Trophoblast cell (in vitro differentiated cells and primary cell): Measurements from ENCODE around the gene DNAI1.

Experiments
- DNase-seq, 2 donors: peaks; one replicate each; pipeline ENCODE4 v3.0.0-alpha.2; 2016
- H2AFZ ChIP-seq: 2 replicates; pipeline ENCODE4 v1.6.1; 2013; ENCODE audit warnings: low read length, moderate library complexity, mild to moderate bottlenecking; ENCODE audit not compliant: insufficient read depth, poor library complexity
- H2AK5ac ChIP-seq: 2 replicates; pipeline ENCODE4 v1.6.1; 2013; ENCODE audit warnings: mild to moderate bottlenecking, low read length
- H2BK120ac ChIP-seq: 2 replicates; pipeline ENCODE4 v1.6.1; 2013; ENCODE audit warnings: low read length, mild to moderate bottlenecking, moderate library complexity; ENCODE audit not compliant: insufficient read depth, poor library complexity
- H2BK12ac ChIP-seq: 2 replicates; pipeline ENCODE4 v1.6.1; 2013; ENCODE audit warnings: mild to moderate bottlenecking, low read length, moderate library complexity
- H2BK5ac ChIP-seq: 2 replicates; pipeline ENCODE4 v1.6.1; 2013; ENCODE audit warnings: low read length, low read depth, moderate library complexity, mild to moderate bottlenecking; ENCODE audit not compliant: poor library complexity
- H3K14ac ChIP-seq: 2 replicates; pipeline ENCODE4 v1.6.1; 2013; ENCODE audit warnings: mild to moderate bottlenecking, low read length
- H3K18ac ChIP-seq: 2 replicates; pipeline ENCODE4 v1.6.1; 2013; ENCODE audit warnings: mild to moderate bottlenecking, low read length
- H3K23ac ChIP-seq: 2 replicates; pipeline ENCODE4 v1.6.1; 2013; ENCODE audit warnings: low read length
- H3K27ac ChIP-seq: 2 replicates; pipeline ENCODE4 v1.5.1; 2013; ENCODE audit warnings: low read depth, mild to moderate bottlenecking, inconsistent platforms, low read length, moderate library complexity
- H3K27me3 ChIP-seq: 2 replicates; pipeline ENCODE4 v1.6.1; 2013; ENCODE audit warnings: inconsistent platforms, mild to moderate bottlenecking, low read length, moderate library complexity; ENCODE audit not compliant: insufficient read depth
- H3K36me3 ChIP-seq, 2 experiments: 1 replicate in 1 of 2; 2 replicates in 1 of 2; pipeline ENCODE4 v1.6.1; 2013; ENCODE audit warnings: low read length in 2 of 2, mild to moderate bottlenecking in 2 of 2, moderate library complexity in 1 of 2; ENCODE audit not compliant: insufficient read depth in 2 of 2, control insufficient read depth in 1 of 2
- H3K4ac ChIP-seq: 2 replicates; pipeline ENCODE4 v1.6.1; 2013; ENCODE audit warnings: low read depth, mild to moderate bottlenecking, low read length, moderate library complexity
- H3K4me1 ChIP-seq, 2 experiments: 1 replicate in 1 of 2; 2 replicates in 1 of 2; pipeline ENCODE4 v1.6.1; 2013; ENCODE audit warnings: low read length in 2 of 2, mild to moderate bottlenecking in 2 of 2, moderate library complexity in 1 of 2; ENCODE audit not compliant: insufficient read depth in 2 of 2, control insufficient read depth in 1 of 2
- H3K4me2 ChIP-seq: 2 replicates; pipeline ENCODE4 v1.6.1; 2013; ENCODE audit warnings: inconsistent platforms, mild to moderate bottlenecking, low read length, moderate library complexity
- H3K4me3 ChIP-seq: 2 replicates; pipeline ENCODE4 v1.5.1; 2013; ENCODE audit warnings: mild to moderate bottlenecking, low read depth, low read length, inconsistent platforms
- H3K79me1 ChIP-seq: one replicate; pipeline ENCODE4 v1.6.1; 2013; ENCODE audit warnings: low read length
- H3K79me2 ChIP-seq: 2 replicates; pipeline ENCODE4 v1.6.1; 2013; ENCODE audit warnings: low read length, mild to moderate bottlenecking; ENCODE audit not compliant: control insufficient read depth, insufficient read depth, poor library complexity
- H3K9ac ChIP-seq: 2 replicates; pipeline ENCODE4 v1.6.1; 2013; ENCODE audit warnings: mild to moderate bottlenecking, low read length
- H3K9me3 ChIP-seq: 2 replicates; pipeline ENCODE4 v1.6.1; 2013; ENCODE audit warnings: low read depth, mild to moderate bottlenecking, control low read depth, inconsistent platforms, low read length; ENCODE audit not compliant: insufficient read depth
- H4K12ac ChIP-seq: 2 replicates; pipeline ENCODE4 v1.6.1; 2013; ENCODE audit warnings: low read depth, mild to moderate bottlenecking, low read length, moderate library complexity
- H4K8ac ChIP-seq: 2 replicates; pipeline ENCODE4 v1.6.1; 2013; ENCODE audit warnings: low read depth, mild to moderate bottlenecking, low read length, moderate library complexity
- H4K91ac ChIP-seq: one replicate; pipeline ENCODE4 v1.6.1; 2013; ENCODE audit warnings: low read depth, mild to moderate bottlenecking, low read length, moderate library complexity
- WGBS: extraction: QIAGEN DNeasy Blood & Tissue Kit; methylation state at CpG from one replicate; pipeline ENCODE4 v1.1.7; 2013; ENCODE audit warnings: missing lambda C conversion rate; ENCODE audit not compliant: insufficient read length, insufficient coverage; ENCODE audit errors: extremely low coverage; 5-methylcytosine and 5-hydroxymethylcytosine counted together

DNAI1 gene

GRCh38 chr9:34465468-34465867 lies 6.9 kb downstream of the DNAI1 start:
- no peak overlapping the region for H4K12ac ChIP-seq
- no peaks in the 10 kb centered on the region for H3K36me3 ChIP-seq
- no peaks in the 10 kb centered on the region for H3K27me3 ChIP-seq
- H3K9ac ChIP-seq: no peak overlapping the region
- no peak overlapping the region for H3K27ac ChIP-seq
- H2BK12ac ChIP-seq: no peak overlapping the region
- H4K91ac ChIP-seq: no peak overlapping the region
- H2AFZ ChIP-seq: no peak overlapping the region
- H3K4me2 ChIP-seq: no peak overlapping the region
- no peak overlapping the region for H2BK5ac ChIP-seq
- H3K18ac ChIP-seq: no peak overlapping the region
- H3K23ac ChIP-seq: no peak overlapping the region
- no peaks in the 10 kb centered on the region for H3K9me3 ChIP-seq
- no peak overlapping the region for H3K4me3 ChIP-seq
- DNase-seq: no peak
- no peak overlapping the region for H3K14ac ChIP-seq
- H3K4me1 ChIP-seq: no peaks in the 10 kb centered on the region
- no peak overlapping the region for H2BK120ac ChIP-seq
- no peak overlapping the region for H3K4ac ChIP-seq
- H3K79me1 ChIP-seq: no peaks in the 10 kb centered on the region
- H2AK5ac ChIP-seq: no peak overlapping the region
- H3K79me2 ChIP-seq: no peaks in the 10 kb centered on the region
- H4K8ac ChIP-seq: no peak overlapping the region
- no CpG with 5 or more reads among the region's 1 CpG for WGBS

GRCh38 chr9:34475097-34475496 lies 16.5 kb downstream of the DNAI1 start:
- no peak overlapping the region for H2BK5ac ChIP-seq
- no peak overlapping the region for H4K91ac ChIP-seq
- no peak for DNase-seq
- no peak overlapping the region for H2BK120ac ChIP-seq
- H3K36me3 ChIP-seq: no peaks in the 10 kb centered on the region
- H3K79me2 ChIP-seq: no peaks in the 10 kb centered on the region
- no peak overlapping the region for H3K27ac ChIP-seq
- no peaks in the 10 kb centered on the region for H3K79me1 ChIP-seq
- WGBS: no CpG with 5 or more reads among the region's 3 CpGs
- H3K14ac ChIP-seq: no peak overlapping the region
- no peak overlapping the region for H3K18ac ChIP-seq
- no peak overlapping the region for H4K12ac ChIP-seq
- no peaks in the 10 kb centered on the region for H3K4me1 ChIP-seq
- H3K4me3 ChIP-seq: no peak overlapping the region
- no peaks in the 10 kb centered on the region for H3K9me3 ChIP-seq
- no peak overlapping the region for H3K9ac ChIP-seq
- H3K4me2 ChIP-seq: no peak overlapping the region
- no peak overlapping the region for H3K4ac ChIP-seq
- no peaks in the 10 kb centered on the region for H3K27me3 ChIP-seq
- no peak overlapping the region for H2AFZ ChIP-seq
- no peak overlapping the region for H2AK5ac ChIP-seq
- no peak overlapping the region for H2BK12ac ChIP-seq
- no peak overlapping the region for H4K8ac ChIP-seq
- no peak overlapping the region for H3K23ac ChIP-seq

GRCh38 chr9:34477541-34477940 lies 18.9 kb downstream of the DNAI1 start:
- no peak overlapping the region for H2AFZ ChIP-seq
- H2BK5ac ChIP-seq: no peak overlapping the region
- H3K4me2 ChIP-seq: no peak overlapping the region
- H3K14ac ChIP-seq: no peak overlapping the region
- H2BK120ac ChIP-seq: no peak overlapping the region
- H3K79me2 ChIP-seq: no peaks in the 10 kb centered on the region
- no peaks in the 10 kb centered on the region for H3K4me1 ChIP-seq
- no peak overlapping the region for H4K8ac ChIP-seq
- H3K4me3 ChIP-seq: no peak overlapping the region
- no CpG with 5 or more reads among the region's 1 CpG for WGBS
- H3K27ac ChIP-seq: no peak overlapping the region
- no peaks in the 10 kb centered on the region for H3K79me1 ChIP-seq
- H2BK12ac ChIP-seq: no peak overlapping the region
- H3K23ac ChIP-seq: no peak overlapping the region
- H3K27me3 ChIP-seq: no peaks in the 10 kb centered on the region
- no peak overlapping the region for H4K91ac ChIP-seq
- H3K9ac ChIP-seq: no peak overlapping the region
- no peaks in the 10 kb centered on the region for H3K36me3 ChIP-seq
- H3K4ac ChIP-seq: no peak overlapping the region
- no peak overlapping the region for H2AK5ac ChIP-seq
- no peak for DNase-seq
- no peaks in the 10 kb centered on the region for H3K9me3 ChIP-seq
- no peak overlapping the region for H4K12ac ChIP-seq
- H3K18ac ChIP-seq: no peak overlapping the region

GRCh38 chr9:34479431-34479866 lies 20.8 kb downstream of the DNAI1 start:
- no peak overlapping the region for H2BK5ac ChIP-seq
- WGBS: no CpG with 5 or more reads among the region's 5 CpGs
- H2BK120ac ChIP-seq: no peak overlapping the region
- peaks cover 1% of the 10 kb centered on the region for H3K79me1 ChIP-seq
- H3K4me3 ChIP-seq: no peak overlapping the region
- H2BK12ac ChIP-seq: no peak overlapping the region
- no peak overlapping the region for H3K23ac ChIP-seq
- no peaks in the 10 kb centered on the region for H3K4me1 ChIP-seq
- H3K4me2 ChIP-seq: no peak overlapping the region
- no peak overlapping the region for H2AK5ac ChIP-seq
- no peak overlapping the region for H4K8ac ChIP-seq
- H3K36me3 ChIP-seq: no peaks in the 10 kb centered on the region
- H3K27me3 ChIP-seq: no peaks in the 10 kb centered on the region
- no peak for DNase-seq
- no peak overlapping the region for H4K12ac ChIP-seq
- H3K4ac ChIP-seq: no peak overlapping the region
- no peak overlapping the region for H3K18ac ChIP-seq
- H3K9me3 ChIP-seq: no peaks in the 10 kb centered on the region
- H3K27ac ChIP-seq: no peak overlapping the region
- H3K79me2 ChIP-seq: no peaks in the 10 kb centered on the region
- no peak overlapping the region for H2AFZ ChIP-seq
- no peak overlapping the region for H3K9ac ChIP-seq
- no peak overlapping the region for H4K91ac ChIP-seq
- H3K14ac ChIP-seq: no peak overlapping the region
